Measurements from ENCODE around the gene MPV17.
A peak's percentile ranks its signal among the peaks of the same experiment; 100 is the strongest.

The MPV17 gene

GRCh38 chr2:27264253-27264752, 58.6 kb downstream of the MPV17 start:
- no peak for DNase-seq

- DNase-seq: no peak
Measured at GRCh38 chr2:27263287-27264252, 59.3 kb downstream of the MPV17 start.

- peak in 1 of 4 experiments; percentile 47 for DNase-seq
Measured at GRCh38 chr2:27262379-27263286, 60.3 kb downstream of the MPV17 start, which contains the start of gene SLC30A3. SLC30A3 (minus strand) TSS chr2:27263047; CDS start chr2:27262906, 141 bp downstream.

DNA sequence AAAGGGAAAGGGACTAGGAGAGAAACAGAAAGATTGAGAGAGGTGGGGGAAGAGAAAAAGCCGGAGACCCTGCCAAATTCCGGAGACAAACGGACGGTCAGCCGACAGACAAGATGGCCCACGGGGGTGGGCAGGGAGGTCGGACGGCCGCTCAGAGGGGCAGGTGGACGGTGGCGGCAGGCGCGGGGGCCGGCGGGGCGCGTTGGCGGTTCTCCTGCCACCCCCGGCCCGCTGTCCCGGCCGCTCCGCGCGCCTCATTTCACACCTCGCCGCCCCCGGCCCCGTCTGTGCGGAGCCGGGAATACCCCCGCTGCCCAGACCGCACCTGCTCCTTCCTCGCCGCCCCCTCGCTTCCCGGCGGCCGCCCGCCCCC, 61.0 kb downstream of the MPV17 start:
- DNase-seq: no peak

GRCh38 chr2:27261241-27261925, 61.5 kb downstream of the MPV17 start:
- no peak for DNase-seq
